Left forelimb (tissue), 1 donor: ENCODE results near the gene CLMN.
"Not testable (repeated sequence)": the region's sequence is repeated elsewhere in the genome, so short reads cannot be mapped to it uniquely, and the experiment has no call there.

Source experiments
- DNase-seq: peaks from one replicate; pipeline ENCODE4 v3.0.0-alpha.2; 2018; ENCODE audit warnings: low spot score

Gene CLMN

DNA sequence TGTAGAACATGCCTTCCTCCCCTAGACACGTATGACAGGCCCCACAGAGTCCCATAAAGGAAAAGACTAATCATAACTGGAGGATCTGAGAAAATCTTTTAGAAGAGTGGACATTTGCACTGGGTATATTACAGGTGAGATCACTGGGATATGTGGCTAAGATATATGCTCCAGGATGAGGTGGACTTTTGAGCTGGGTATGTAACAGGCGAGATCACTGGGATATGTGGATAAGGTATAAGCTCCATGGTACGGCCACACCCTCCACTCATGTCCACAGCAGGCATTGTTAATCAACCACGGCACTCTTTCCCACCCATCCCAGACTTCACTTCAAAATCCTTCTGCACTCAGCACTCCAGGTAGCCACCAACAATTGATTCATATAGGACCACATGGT lies 34.1 kb downstream of the CLMN start:
- DNase-seq = no peak

DNA sequence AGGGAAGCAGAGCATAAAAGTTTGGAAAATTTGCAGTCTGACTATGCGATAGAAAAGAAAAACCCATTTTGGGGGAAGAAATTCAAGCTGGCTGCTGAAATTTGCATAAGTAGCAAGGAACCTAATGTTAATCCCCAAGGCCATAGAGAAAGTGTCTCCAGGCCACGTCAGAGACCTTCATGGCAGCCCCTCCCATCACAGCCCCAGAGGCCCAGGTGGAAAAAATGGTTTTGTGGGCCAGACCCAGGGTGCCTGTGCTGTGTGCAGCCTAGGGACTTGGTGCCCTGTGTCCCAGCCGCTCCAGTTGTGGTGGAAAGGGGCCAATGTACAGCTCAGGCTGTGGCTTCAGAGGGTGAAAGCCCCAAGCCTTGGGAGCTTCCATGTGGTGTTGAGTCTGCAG lies 35.9 kb downstream of the CLMN start:
- DNase-seq = not testable (repeated sequence)

DNA sequence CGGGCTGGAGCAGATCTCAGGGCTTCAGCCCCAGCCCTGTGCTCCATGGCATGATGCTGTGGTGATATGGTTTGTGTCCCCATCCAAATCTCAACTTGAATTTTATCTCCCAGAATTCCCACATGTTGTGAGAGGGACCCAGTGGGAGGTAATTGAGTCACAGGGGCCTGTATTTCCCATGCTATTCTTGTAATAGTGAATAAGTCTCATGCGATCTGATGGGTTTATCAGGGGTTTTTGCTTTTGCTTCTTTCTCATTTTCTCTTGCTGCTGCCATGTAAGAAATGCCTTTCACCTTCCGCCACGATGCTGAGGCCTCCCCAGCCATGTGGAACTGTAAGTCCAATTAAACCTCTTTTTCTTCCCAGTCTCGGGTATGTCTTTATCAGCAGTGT lies 36.7 kb downstream of the CLMN start:
- not testable (repeated sequence) for DNase-seq

DNA sequence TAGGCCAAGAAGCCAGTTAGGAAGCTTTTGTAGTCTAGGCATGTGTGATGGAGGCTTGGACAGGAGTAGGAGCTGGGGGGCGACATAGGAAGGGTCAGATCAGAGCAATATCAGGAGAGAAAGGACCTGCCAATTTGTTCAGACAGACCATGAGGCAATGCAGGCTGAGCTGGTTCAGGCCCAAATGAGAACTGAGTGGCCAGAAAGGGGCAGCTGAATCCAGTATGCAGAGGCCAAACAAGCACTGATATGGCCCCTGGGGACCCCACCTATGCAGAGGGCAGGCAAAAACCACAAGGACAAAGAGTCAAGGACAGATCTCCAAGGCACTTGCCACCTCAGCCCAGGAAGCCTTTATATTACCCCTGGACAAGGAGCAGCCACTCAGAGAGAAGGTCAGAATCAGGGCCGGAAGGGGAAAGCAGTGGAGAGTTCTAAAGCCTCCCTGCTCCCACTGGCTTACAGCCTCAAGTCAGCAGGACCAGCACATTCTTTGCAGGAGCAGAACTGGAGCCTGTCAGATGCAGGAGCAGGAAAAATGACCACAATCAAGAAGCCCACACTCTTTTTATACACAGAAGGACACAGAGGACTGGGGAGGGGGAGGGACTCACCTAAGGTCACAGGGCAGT lies 37.2 kb downstream of the CLMN start:
- DNase-seq = no peak

DNA sequence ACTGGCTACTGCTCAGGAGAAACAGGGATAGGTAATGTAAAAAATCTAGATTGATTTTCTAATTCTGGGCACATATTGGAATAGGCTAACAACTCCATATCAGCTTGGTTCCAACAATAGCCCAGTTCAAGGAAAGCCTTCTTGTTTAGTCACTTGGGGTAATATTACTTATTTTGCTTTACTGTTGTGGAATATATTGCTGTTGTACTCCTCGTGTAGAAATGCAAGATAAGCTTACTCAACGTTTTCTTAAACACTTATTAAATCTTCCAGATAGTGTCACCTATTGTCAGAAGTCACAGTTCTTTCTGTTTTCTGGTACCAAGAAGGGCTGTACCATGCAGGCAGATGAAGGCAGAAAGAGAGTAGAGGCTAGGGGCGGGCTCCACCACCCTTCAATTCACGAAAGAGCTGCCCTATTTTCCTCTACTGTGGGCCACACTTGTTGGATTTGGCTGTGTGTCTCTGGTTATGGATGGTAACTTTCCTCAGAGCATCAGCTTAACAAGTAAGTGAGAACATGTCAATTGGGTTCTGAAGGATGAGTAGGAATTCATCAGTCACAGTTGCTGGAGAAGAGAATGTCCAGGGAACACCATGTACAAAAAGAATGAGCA lies 38.0 kb downstream of the CLMN start:
- no peak for DNase-seq

DNA sequence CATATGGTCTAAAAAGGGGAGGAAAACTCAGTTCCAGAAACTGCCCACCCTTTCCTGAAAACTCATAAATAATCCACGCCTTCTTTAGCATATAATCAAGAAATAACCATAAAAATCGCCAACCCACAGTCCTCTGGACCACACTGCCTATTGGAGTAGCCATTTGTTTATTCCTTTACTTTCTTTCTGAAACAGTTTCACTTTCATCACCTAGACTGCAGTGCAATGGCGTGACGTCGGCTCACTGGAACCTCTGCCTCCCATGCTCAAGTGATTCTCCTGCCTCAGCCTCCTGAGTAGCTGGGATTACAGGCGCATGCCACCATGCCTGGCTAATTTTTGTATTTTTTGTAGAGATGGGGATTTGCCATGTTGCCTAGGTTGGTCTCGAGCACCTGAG lies 44.2 kb downstream of the CLMN start:
- DNase-seq = no peak

DNA sequence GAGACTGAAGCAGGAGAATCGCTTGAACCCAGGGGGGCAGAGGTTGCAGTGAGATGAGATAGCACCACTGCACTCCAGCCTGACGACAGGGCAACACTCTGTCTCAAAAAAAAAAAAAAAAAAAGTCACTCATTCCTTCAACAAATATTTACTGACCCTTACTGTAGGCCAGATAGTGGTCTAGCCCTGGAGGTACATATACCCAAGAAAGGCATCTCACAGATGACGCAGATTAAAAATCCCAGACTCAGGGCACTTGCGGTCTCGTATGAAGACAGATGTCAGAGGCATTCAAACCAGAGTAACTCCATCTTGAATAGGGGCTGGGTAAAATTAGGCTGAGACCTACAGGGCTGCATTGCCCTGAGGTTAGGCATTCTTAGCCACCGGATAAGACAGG lies 44.8 kb downstream of the CLMN start:
- DNase-seq = no peak

DNA sequence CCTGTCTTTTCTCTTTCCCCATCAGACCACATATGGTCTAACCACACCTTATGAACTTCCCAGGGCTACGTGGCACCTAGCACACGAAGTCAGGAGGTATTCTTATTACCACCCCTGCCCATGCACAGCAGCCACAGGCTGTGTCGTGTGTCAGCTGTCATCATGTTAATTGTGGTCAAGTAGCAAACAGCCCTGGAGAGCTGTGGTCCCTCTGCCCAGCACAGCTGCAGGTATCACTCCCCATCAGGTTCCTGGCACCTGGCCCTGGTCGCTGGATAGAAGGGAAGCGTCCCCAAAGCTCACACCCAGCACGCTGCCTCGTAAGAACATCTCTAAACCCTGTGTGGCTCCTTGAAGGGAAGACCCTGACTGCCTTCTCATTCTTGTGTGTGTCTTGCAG lies 45.4 kb downstream of the CLMN start:
- no peak for DNase-seq

DNA sequence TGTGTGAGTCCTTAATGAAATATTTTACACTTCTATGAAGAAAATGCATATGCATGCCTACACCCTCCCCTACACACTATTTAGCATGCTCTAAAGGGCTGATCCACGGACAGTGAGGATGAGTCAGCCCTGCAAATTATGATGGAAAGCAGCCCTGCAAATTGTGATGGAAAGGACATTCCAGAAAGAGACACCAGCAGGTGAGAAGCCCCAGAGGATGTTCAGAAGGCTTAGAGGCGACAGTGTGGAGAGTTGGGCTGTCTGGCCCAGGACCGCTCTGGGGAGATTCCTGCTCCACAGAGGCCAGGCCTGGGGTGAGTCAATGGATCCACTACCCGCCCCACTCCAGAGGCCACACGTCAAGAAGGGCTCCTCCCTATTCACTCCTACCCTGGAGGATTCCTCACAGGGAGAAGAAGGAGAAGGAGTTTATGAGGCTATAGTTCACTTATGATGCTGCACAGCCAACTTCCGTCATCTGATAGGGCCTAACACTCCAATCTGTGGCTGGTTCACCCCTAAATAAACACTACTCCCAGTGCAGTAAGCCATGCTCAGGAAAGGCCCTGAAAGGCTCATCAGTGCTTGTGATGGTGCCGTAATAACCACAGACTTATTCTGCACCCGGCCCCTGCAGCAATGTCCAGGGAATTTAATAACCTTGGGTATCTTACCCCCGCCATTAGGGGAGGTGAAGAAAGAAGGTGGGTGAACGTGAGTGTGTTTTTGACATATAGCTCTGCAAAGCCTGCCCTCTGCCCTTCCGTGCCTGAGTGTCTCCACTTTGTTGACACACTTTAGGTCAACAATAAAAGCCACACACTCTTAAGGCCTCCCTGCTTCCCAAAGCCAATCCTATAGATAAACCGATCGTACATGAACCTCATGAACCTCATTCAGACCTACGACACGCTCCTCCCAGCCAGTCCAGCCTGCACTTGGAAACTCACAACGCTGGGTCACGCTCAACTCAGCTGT lies 46.4 kb downstream of the CLMN start:
- no peak for DNase-seq

DNA sequence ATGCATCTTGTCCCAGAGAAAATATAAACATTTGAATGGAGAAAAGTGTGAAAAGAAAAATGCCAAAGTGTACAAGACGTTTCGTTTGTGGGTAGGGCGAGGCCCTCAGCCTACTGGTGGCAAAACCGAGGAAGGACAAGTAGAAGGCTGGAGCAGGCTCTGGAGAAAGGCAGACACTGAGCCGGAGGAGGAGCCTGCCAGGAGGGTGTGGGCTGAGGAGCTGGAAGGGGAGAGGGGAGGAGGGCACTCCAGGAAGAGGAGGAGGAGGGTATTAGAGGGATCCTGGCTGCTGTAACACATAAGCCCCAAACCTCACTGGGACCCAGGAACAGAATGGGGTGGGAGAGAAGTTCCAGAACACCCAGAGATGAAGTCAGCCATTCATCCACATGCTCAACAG lies 47.7 kb downstream of the CLMN start:
- no peak for DNase-seq

DNA sequence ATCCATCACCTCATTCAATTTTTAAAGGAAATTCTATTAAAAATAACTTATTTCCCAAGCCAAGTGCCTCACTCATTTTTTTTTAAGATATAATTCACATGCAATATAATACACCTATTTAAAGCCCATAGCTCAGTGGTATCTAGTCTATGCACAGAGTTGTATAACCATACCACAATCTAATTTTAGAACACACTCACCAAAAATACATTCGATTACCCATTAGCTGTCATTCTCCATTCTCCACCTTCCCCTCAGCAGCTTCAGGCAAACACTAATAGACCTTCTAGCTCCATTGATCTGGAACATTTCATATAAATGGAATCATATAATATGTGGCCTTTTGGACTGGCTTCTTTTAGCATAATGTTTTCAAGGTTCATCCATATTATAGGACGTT lies 49.5 kb downstream of the CLMN start:
- no peak for DNase-seq

DNA sequence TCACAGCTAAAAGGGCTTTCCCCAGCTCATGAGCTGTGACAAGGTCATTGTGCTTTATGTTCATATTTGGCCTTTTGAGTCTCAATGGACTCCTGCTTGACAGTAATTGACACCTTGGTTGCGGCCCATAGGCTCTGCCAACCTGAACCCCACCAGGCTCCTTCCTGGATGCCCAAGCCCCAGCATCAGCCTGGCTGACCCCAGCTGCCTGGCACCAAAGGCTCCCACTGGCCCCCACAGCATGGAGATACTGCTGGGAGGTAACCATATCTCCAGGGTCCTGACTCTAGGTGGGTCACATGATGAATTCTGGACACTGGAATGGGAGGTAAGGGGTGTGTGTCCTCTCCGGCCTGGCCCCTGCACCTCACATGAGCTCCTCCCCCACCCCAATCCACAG lies 50.2 kb downstream of the CLMN start:
- no peak for DNase-seq

DNA sequence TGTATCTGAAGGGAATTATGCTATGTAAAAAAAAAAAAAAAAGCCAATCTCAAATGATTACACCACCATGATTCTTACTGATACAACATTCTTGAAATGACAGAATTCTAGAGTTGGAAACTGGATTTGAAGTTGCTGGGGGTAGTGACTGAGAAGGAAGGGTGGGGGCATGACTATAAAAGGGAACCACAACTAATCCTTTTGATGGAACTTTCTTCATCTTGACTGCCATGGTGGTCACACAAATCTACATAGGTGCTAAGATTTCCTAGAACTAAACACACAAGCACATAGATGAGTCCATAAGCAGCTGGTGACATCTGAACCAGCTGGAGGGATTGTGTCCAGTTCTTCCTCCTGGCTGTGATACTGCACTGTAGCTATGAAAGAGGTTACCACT lies 51.4 kb downstream of the CLMN start:
- no peak for DNase-seq

DNA sequence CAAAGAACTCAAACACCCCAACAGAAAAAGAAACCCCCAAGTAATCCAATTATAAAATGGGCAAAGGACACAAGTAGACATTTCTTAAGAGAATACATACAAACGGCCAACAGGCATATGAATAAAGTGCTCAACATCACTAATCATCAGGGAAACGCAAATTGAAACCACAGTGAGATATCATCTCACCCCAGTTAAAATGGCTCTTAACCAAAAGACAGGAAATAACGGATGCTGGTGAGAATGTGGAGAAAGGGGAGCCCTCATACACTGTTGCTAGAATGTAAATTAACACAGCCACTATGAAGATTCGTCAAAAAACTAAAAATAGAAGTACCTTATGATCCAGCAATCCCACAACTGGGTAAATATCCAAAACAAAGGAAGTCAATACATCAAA lies 52.4 kb downstream of the CLMN start:
- no peak for DNase-seq

DNA sequence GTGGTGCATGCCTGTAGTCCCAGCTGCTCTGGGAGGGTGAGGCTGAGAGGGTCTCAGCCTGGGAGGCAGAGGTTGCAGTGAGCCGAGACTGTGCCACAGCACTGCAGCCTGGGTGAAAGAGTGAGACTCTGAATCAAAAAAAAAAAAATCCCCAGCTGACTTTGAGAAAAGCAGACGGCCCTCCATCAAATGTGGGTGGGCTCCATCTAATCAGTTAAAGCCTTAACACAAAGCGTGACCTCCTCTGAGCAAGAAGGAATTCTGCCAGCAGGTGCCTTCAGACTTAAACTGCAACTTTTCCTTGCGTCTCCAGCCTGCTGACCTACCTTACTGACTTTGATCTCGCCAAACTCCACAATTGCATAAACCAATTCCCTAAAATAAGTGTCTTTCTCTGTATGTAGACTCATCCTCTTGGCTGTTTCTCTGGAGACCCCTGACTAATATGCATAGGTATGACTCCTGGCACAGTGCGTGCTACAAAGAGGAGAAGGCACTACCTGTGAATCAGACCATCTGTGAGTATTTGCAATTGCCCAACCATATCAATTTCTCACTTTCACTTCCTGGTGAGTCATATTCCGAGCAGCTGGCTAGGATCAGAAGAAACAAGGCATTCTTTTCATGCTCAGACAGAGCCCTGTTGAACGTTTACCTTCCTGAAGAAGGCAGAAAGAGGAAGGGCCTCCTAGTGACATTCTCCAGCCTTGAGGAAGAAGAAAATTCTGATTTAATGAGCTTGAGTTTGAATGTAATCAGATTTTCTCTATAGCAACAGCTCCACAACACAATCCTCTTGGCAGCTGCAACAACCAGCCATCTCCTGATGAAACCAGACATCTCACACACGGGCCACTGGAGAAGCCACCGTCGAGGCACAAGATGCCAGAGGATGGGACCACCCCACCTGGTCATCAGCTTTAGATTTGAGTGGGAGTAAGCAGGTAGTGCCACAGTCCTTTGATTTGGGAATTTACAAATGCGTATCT lies 54.3 kb downstream of the CLMN start:
- no peak for DNase-seq

DNA sequence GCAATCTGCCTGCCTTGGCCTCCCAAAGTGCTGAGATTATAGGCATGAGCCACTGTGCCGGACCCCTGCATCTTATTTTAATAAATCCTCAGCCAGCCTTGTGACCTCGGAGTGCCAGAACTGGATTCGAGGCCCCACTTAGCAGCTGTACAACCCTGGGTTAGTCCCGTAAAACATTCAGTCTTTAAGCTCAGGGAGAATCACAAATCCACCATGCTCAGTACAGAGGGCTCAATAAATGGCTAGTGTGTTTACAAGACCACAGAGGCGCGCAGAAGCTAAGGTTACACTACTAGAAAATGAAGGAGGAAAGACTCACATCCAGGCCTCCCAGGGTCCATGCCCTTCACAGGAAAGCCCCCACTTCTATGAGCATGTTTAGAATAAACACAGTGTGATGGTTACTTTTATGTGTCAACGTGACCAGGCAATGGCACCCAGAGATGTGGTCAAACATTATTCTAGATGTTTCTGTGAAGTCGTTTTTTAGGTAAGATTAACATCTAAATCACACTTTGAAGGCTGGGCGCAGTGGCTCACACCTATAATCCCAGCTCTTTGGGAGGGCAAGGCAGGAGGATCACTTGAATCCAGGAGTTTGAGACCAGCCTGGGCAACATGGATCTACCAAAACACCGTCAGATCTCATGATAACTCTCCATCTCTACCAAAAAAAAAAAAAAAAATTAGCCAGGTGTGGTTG lies 55.3 kb downstream of the CLMN start:
- no peak for DNase-seq

DNA sequence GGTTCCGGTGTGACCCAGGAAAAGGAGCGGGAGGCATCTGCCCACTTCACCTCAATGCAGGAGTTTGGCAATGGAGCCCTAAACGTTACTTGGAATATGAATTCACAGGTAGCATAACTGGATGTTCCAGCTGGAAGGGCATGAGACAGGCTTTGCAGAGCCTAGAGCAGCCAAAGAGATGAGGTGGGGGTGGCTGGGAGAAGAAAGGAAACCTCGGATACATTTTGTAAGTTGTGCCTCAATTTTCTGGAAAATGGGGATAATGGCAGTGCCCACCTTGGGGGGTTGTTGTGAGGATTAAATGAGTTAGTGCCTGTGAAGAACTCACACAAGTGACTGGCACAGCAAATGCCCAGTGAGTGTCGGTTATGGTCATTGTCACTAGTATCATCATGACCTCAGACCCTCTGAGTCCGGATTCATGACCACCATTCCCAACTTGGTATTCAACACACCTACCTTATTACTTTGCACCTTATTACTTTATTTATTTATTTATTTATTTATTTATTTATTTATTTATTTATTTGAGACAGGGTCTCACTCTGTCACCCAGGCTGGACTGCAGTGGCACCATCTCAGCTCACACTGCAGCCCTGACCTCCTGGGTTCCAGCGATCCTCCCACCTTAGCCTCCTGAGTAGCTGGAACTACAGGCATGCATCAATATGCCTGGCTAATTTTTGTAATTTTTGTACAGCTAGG lies 56.0 kb downstream of the CLMN start:
- no peak for DNase-seq

DNA sequence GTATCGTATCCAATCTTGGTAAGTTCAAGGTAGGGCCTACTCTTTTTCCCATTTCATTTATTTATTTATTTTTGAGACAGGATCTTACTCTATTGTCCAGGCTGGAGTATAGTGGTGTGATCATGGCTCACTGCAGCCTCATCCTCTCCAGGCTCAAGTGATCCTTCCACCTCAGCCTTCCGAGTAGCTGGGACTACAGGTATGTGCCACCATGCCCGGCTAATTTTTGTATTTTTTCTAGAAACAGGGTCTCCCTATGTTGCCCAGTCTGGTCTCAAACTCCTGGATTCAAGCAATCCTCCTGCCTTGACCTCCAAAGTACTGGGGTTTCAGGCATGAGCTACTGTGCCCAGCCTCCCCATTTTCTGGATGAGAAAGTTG lies 57.2 kb downstream of the CLMN start:
- no peak for DNase-seq

DNA sequence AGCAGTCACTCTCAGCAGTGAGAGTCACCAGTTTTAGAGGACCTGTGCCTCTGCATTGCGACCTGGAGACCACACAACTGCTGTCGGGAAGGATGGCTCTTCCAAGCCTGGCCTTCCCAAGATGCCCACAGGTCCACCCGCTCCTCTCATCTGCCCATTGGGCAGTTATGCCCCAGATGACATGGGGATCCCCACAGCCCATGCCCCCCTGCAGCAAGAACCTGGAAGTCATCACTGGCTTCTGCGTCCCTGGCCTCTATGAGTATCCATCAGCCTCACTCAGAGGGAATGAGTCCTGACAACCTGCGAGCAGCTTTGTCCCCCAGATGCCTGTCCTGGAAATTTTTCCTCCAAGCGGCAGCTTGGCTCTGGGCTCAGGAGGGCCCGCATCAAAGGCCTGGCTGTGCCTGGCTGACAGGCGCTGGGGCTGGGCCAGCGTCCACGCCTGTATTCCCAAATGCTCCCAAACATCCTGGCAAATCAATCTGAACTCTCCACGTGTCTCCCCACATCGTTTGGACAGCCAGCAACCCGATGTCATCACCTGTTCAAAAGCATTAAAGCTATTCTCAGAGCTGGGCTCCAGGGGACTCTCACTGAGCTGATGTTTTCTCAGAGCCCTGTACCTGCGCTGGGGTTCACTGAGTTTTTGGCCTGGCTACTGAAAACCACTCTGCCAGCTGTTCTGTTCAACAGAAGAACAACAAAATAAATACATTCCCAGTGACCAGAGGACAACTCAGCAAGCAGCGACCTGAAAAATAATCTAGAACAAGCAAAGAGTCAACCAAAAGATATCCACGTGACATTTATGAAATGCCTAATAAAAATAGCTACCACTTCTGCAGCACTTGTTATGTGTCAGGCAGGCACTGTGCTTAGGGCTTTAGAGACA lies 57.8 kb downstream of the CLMN start:
- no peak for DNase-seq
